Measurements from ENCODE around the gene C1orf105.

C1orf105 gene

GRCh38 chr1:172460887-172461315 is 40.4 kb downstream of the C1orf105 start:
- DNase-seq (ENCODE audit: low read depth) = no peak
- TF ChIP-seq CTCF (IDR thresholded peaks at IDR 0.05; ENCODE audit: control insufficient read depth, extremely low read depth, insufficient read depth) = no peak
- no peak overlapping the region for H3K4me3 ChIP-seq (ENCODE audit: low read depth, low read length)

GRCh38 chr1:172465617-172466016 is 45.1 kb downstream of the C1orf105 start:
- DNase-seq (ENCODE audit: low read depth) = no peak
- TF ChIP-seq CTCF (IDR thresholded peaks at IDR 0.05; ENCODE audit: control insufficient read depth, extremely low read depth, insufficient read depth) = no peak

GRCh38 chr1:172466795-172467407 is 46.4 kb downstream of the C1orf105 start:
- no peak overlapping the region for H3K4me3 ChIP-seq (ENCODE audit: low read depth, low read length)
- DNase-seq (ENCODE audit: low read depth) = no peak
- no peak for TF ChIP-seq CTCF (IDR thresholded peaks at IDR 0.05; ENCODE audit: control insufficient read depth, extremely low read depth, insufficient read depth)

More at GRCh38 chr1:172465617-172466016, 45.1 kb downstream of the C1orf105 start:
- H3K4me3 ChIP-seq (ENCODE audit: low read depth, low read length) = no peak overlapping the region

- TF ChIP-seq CTCF (IDR thresholded peaks at IDR 0.05; ENCODE audit: control insufficient read depth, extremely low read depth, insufficient read depth) = no peak
- no peak for DNase-seq (ENCODE audit: low read depth)
- H3K4me3 ChIP-seq (ENCODE audit: low read depth, low read length) = no peak overlapping the region
Observed at GRCh38 chr1:172467446-172467845, 47.0 kb downstream of the C1orf105 start.

- no peak for TF ChIP-seq CTCF (IDR thresholded peaks at IDR 0.05; ENCODE audit: control insufficient read depth, extremely low read depth, insufficient read depth)
- DNase-seq (ENCODE audit: low read depth) = no peak
- no peak overlapping the region for H3K4me3 ChIP-seq (ENCODE audit: low read depth, low read length)
Observed at GRCh38 chr1:172468296-172468695, 47.8 kb downstream of the C1orf105 start.

GRCh38 chr1:172469717-172470116 is 49.2 kb downstream of the C1orf105 start:
- TF ChIP-seq CTCF (IDR thresholded peaks at IDR 0.05; ENCODE audit: control insufficient read depth, extremely low read depth, insufficient read depth) = no peak
- H3K4me3 ChIP-seq (ENCODE audit: low read depth, low read length) = no peak overlapping the region
- no peak for DNase-seq (ENCODE audit: low read depth)

- no peak for TF ChIP-seq CTCF (IDR thresholded peaks at IDR 0.05; ENCODE audit: control insufficient read depth, extremely low read depth, insufficient read depth)
Observed at GRCh38 chr1:172470149-172470548, 49.7 kb downstream of the C1orf105 start.

More at GRCh38 chr1:172470149-172470548, 49.7 kb downstream of the C1orf105 start:
- H3K4me3 ChIP-seq (ENCODE audit: low read depth, low read length) = no peak overlapping the region
- peak; percentile 90 for DNase-seq (ENCODE audit: low read depth)

All from LNCaP clone FGC (cell line).